HG02798 (cell line): ENCODE data around the gene ST8SIA6.
A peak's percentile ranks its signal among the peaks of the same experiment; 100 is the strongest.
"Not testable (repeated sequence)": the region's sequence is repeated elsewhere in the genome, so short reads cannot be mapped to it uniquely, and the experiment has no call there.

Source experiments
- ATAC-seq: cut with Tn5 transposase; IDR thresholded peaks from one replicate; pipeline ENCODE4 v1.9.1; 2021; ENCODE audit warnings: mild to moderate bottlenecking; ENCODE audit not compliant: unreplicated experiment, poor library complexity

ST8SIA6 gene

GRCh38 chr10:17460756-17461155, 6.4 kb upstream of the ST8SIA6 start:
- no peak for ATAC-seq

DNA sequence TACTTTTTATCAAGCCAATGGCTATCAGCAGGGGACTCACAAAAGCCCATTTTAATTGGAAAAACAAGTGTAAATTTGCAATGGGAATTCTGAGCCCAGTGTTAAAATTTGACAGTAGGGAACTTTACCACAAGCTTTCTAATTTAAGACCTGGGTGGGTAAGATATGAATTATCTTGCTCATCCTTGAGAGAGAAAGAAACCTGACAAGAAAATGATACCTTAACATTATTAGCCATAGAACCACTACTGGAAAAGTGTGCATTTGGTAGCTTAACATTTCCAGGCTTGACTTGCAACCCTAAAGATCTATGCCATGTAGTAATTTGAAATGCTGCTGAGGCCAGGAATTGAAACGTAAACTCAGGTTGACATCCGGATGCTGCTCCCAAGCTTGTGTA, 2.7 kb upstream of the ST8SIA6 start:
- no peak for ATAC-seq

DNA sequence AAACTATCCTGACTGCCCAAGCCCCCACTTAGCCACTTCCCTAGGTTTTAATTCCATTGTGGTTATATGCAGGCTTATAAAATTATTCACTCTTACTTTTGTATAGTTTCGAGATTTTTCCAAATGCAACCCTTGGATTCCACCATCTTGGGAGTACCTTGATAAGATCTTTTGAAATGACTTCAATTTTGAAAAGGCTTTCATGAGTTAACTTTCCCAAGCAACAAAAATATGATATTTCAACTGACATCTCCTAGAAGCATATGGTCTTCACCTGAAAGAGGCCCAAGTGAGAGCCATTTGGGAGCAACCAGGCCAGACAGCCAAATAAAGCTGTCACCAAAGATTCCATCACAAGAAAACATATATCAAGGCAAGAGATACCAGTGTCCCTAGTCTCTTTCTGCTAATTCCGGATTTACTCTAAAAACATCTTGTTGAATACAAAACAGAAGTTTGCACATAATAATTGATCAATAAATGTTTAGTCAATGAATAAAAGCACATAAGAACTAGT, 1.7 kb upstream of the ST8SIA6 start:
- no peak for ATAC-seq

GRCh38 chr10:17455015-17455520, 673 bp upstream of the ST8SIA6 start:
- ATAC-seq, result no peak

DNA sequence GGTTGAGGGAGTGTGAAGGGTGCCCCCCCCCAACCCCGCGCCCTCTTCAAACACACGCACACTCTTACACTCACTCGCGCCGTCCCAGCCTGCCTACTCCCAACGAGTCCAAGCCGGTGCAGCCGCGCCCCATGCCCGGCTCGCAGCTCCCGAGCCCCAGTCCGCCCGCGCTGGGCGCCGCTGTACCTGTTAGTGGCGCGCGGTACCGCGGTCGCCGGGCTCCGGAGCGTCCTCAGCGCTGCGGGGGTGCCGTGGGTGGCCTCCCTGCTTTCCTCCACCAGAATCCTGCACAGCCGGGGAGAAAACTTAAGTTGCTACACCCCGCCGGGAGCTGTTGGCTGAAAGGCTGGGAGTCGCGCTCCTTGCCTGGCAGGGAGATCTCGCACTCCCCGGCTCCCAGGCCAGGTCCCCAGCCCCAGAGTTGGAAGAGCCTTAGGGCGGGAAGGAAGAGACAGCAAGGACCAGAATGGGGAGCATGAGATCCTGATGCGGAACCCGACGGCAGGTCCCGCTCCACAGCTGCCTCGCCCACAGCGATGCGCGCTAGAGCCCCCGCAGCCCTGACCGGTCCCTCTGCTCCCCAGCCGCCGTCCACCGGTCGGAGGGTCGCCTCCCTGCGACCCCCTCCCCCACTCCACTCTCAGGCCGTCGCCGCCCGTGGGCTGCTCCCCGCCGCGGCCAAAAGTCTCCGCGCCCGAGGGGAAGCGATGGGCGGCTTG, 863 bp downstream of the ST8SIA6 start:
- ATAC-seq, result peak; percentile 36

GRCh38 chr10:17453035-17453372, 1.4 kb downstream of the ST8SIA6 start:
- ATAC-seq, result no peak

DNA sequence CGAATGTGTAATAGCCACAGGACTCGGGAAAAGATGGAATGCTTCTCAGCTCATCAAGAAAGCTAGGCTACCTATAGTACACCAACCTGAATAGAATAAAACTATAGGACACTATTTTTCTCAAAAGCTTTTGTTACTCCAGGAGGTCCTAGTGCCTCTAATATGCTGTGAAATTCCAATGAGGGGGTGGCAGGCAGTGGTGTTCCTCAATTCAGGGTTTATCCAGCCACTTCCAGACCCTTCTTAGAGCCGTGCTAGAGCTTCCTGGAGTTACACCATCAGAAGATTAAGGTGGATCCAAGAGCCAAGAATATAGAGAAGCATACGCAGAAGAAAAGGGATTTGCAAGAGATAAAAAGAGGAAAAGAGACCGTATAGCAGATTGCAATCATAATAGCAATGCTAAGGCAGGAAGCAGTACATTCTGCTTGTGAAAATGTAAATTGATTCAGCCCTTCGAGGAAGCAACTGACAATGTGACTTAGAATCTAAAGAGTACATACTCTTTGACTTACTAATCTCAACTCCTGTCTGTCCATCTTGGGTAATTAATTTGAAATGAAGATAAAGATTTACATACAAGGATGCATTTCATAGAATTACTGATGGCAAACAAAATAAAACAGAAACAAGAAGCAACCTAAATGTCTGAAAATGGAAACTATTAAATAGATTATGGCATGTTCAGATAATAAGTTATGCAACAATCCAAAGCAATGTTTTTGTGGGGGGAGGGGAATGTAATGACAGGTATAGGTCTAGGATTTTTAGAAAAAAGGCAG, 2.1 kb downstream of the ST8SIA6 start:
- no peak for ATAC-seq

DNA sequence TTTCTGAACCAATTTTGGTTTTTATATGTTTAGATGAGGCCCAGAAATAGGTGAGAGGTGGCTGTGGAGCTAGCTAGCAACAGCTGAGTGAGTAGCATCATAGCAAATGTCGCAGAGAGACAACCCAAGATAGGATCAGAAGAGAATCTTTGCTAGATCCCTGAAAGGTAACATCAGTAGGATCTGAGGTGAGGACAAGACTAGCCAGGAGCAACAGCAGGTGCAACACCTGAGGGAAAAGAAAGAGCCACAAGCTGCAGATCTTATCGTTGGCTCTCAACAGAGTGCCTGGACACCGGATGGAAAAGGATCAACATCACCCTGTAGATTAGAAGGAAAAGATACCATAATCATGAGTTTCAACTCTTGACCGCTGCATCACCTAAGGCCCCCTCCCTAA, 4.4 kb downstream of the ST8SIA6 start:
- no peak for ATAC-seq

- ATAC-seq, result no peak
These were observed 8.9 kb downstream of the ST8SIA6 start for GRCh38 chr10:17445400-17445998.

GRCh38 chr10:17444388-17444714, 10.0 kb downstream of the ST8SIA6 start:
- ATAC-seq, result no peak

- ATAC-seq, result peak; percentile 80
These were observed 10.5 kb downstream of the ST8SIA6 start for GRCh38 chr10:17443707-17444387.

- no peak for ATAC-seq
These were observed 15.8 kb downstream of the ST8SIA6 start for GRCh38 chr10:17438583-17438982.

DNA sequence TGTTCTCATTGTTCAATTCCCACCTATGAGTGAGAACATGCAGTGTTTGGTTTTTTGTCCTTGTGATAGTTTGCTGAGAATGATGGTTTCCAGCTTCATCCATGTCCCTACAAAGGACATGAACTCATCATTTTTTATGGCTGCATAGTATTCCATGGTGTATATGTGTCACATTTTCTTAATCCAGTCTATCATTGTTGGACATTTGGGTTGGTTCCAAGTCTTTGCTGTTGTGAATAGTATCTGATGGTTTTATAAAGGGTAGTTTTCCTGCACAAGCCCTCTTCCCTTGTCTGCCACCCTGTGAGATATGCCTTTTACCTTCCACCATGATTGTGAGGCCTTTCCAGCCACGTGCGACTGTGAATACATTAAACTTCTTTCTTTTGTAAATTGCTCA, 17.8 kb downstream of the ST8SIA6 start:
- not testable (repeated sequence) for ATAC-seq

DNA sequence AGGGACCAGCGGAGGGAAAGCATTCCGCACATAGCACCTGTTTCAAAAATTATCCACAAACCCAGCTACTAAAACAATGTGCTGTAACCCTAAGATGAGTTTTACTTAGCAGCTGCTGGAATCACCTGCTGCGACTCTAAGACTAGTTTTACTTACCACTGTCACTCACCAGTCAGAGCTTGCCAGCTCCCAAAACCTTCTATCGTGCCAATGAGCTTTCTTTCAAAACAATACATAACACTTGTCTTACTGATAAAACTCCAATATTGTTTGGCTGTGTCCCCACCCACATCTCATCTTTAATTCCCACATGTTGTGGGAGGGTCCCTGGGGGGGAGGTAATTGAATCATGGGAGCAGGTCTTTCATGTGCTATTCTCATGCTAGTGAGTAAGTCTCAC, 18.4 kb downstream of the ST8SIA6 start:
- ATAC-seq, result no peak

- no peak for ATAC-seq
These were observed 19.2 kb downstream of the ST8SIA6 start for GRCh38 chr10:17435187-17435586.

DNA sequence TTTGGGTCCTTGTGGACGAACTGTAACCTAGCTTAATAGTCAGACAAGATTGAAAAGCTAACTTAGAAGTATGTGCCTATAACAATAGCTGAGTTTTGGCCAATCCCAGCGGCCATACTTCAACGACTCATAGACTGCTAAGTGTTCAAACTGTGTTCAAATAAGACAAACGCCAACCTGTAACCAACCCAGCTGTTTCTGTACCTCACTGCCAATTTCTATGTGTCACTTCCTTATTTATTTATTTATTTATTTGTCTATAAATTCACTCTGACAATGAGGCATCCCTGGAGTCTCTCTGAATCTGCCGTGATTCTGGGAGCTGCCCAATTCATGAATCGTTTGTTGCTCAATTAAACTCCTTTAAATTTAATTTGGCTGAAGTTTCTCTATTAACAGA, 21.7 kb downstream of the ST8SIA6 start:
- ATAC-seq, result no peak

DNA sequence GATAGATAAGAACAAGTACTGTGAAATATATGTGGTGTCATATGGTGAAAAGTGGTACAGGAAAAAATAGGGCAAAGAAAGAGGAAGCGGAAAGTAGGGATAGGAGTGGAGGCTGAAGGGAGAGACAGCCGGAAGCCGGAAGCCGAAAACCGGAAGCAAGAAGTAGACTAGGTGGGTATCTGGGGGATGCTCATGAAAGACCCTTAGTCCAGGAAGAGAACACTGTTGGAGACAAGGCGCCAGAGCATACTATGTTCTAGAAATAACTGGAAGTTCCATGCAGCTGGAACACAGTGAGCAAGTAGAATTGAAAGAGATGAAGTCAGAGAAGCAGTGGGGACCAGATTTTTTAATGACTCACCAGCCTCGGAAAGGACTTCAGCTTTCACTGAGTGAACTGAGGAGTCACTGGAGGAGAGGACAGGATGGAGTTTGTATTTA, 22.5 kb downstream of the ST8SIA6 start:
- ATAC-seq, result no peak

DNA sequence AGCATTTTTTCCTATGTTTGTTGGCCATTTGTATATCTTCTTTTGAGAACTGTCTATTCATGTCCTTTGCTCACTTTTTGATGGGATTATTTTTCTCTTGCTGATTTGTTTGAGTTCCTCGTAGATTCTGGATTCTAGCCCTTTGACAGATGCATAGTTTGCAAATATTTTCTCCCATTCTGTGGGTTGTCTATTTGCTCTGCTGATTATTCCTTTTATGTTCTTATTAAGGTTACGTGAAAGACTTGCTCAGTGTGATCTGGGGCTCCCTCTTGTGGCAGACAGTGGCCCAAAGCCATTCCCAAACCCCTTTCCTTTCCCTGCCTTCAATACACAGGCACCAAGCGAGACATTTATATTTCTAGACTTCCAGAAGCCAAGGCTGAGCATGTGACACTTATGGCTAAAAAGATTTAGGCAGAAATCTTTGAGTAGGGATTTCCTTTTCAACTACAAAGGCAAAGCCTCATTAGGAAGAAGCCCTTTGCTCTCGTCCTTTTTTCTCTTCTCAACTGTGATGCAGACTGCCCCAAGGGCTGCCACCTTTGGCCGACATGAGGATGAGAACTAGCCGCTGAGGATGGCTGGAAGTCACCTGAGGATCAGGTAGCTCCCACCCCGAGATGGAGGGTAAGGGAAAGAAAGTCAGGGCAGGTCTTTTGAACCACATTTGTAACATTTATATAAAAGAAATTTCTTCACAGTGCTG, 23.6 kb downstream of the ST8SIA6 start:
- peak; percentile 51 for ATAC-seq

DNA sequence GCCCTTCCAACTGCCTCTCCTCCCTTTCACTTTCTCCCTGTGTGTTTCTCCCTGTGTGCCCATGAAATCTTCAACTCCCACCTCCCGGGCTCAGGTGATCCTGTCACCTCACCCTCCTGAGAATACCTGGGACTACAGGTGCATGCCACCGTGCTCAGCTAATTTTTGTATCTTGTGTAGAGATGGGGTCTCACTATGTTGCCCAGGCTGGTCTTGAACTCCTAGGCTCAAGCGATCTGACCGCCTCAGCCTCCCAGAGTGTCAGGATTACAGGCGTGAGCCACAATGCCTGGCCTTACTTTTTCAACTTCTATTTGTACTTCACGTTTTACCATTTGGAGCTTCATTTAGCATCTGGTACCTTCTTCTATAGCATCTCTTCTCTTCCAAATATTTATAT, 24.9 kb downstream of the ST8SIA6 start:
- ATAC-seq, result no peak
